ENCODE results near the gene CEACAM7.

CEACAM7 gene

DNA sequence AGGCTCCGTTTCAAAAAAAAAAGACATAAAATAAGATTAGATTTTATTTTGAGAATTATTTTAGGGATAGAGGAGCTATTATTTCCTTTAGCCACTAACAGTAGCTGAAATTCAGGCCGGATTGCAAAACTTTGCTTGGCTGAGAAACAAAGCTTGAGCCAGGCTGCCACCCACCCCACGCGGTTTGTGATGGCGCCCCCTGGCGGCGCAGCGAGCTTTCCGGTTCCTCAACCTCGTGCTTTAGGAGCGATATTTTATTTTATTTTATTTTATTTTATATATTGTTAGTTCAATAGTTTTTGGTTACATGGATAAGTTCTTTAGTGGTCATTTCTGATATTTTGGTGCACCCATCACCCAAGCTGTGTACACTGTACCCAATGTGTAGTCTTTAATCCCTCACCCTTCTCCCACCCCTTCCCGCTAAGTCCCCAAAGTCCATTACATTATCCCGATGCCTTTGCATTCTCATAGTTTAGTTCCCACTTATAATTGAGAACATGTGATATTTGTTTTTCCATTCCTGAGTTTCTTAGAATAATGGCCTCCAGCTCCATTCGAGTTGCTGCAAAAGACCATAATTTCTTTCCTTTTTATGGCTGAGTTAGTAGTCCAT, 41.4 kb downstream of the CEACAM7 start:
- peak; percentile 57 to 64 for DNase-seq

DNA sequence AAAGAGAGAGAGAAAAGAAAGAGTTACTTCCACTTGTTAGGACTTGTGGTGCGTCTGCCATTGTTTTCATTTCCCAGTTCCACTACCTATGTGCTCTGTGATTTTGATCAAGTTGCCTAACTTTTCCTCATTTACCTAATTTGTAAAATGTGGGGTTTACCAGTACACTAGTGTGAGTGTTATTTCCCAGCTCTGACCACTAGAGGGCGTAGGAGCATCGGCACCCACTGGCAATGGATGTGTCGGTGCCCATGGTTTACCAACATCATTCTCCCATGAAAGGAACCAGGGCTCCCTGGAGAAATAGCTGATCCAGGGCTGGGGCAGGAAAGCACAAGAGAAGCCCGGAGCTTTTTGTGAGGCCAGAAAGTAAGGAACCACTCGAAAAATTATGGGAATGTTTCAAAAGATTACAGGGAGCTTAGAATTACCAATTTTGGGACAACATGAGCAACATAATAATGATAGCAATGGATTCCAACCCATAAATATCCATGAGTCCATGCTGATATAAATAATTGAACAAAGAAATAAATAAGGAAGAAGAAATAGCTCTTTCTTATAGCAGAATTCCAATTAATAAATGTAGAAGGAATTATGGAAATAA, 46.1 kb downstream of the CEACAM7 start:
- DNase-seq = peak; percentile 53 to 56

DNA sequence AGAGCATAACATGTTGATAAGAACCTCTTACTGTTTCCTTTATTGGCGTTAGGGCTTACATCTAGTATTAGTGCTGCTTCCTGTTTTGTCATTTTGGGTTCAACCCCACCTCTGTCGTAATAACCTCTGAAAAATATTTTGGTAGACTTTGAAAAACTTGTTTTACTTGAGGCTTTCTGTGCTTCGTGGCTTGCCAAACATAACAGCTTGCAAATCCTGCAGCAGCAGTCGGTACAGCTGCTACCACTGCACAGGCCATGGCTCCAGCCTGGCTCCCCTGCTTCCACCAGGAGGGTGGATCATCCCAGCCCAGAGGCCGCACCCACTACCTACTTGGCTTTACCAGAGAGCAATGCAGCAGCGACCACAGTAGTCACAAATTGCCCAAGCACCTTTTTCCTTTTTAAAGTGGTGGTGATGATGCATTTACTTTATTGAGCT, 49.4 kb downstream of the CEACAM7 start:
- peak; percentile 82 to 90 for DNase-seq

DNA sequence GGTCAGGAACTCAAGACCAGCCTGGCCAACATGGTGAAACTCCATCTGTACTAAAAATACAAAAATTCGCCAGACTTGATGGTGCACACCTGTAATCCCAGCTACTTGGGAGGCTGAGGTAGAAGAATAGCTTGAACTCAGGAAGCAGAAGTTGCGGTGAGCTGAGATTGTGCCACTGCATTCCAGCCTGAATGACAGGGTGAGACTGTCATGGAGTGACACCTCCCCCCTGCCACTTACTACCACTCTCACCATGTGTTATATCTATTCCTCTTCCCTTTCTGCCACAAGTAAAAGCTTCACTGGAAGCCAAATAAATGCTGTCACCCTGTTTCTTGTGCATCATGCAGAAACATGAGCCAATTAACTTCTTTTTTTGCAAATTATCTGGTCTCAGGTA, 50.6 kb downstream of the CEACAM7 start:
- DNase-seq = peak; percentile 20 to 21

DNA sequence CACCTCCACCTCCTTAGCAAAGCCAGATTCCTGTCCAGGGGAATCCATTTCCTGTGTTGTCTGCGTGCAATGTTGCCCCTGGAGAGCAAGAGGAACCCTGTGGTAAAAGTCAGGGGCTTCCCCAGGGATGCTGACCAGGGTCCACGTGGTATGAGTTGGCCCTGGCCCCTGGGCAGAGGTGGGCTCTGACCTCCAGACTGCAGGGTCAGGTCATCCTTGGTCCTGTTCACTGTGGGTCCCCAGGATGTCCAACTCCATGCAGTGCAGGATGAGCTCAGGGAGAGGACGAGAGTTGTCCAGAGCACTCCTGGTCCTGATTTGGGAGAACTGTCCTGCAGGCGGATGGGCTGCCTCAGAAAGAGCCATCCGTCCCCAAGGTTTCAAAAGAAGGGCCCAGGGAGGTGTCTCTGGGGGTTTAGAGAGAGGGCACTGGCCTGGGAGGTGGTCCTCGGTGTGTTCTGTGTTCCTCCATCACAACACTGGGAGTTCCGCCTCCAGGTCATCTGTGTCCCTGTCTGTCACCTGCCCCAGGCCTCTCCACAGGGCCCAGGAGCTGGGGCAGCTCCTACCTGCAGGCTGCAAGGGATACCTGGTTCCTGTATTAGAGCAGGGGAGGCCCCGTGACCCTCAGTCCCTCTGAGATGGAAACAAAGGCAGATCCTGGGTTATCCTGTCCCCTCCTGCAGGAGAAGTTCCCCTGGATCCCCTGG, 59.9 kb downstream of the CEACAM7 start:
- DNase-seq = no peak

DNA sequence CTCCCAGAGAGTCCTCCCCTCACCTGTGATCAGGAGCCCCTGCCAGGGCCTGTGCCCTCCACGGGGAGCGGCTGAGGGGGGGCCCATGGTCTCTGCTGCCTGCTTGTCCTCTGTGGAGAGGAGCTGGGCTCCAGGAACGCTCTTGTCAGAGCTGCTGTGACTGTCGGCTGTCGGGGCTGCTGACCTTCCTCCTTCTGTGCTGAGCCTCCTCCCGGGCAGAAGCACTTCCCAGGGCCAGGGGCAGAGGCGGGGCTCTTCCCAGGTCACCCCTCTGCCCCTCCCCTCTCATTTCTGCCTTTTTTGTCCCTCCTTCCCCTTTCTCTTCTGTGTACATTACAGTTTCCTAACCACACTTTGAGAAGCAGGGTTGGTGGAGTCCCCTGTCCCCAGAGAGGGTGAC, 61.2 kb downstream of the CEACAM7 start, which contains the start of gene CEACAM4:
Gene CEACAM4 (minus strand): TSS at position 198 of the 400 bp plus-strand sequence. CDS start 111 bp downstream, at position 87.
- peak; percentile 88 to 93 for DNase-seq

DNA sequence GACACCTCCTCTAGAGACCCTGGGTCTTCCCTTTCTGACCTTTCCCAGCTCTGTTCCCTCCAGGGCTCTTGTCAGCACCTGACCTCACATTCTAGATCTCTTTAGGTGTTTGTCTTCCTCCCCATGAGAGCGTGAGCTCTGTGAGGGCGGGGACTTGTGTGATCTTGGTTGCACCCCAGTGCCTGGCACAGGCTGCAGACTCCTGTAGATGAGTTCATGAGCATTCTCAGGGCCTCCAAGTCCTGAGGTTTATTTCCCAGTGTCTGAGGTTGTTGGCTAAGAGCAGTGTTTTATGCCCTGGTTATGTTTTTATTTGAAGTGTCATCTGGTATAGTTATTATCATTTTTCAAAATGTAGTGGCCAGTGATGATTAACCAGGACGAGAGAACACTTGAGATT, 61.8 kb downstream of the CEACAM7 start:
- DNase-seq = no peak

DNA sequence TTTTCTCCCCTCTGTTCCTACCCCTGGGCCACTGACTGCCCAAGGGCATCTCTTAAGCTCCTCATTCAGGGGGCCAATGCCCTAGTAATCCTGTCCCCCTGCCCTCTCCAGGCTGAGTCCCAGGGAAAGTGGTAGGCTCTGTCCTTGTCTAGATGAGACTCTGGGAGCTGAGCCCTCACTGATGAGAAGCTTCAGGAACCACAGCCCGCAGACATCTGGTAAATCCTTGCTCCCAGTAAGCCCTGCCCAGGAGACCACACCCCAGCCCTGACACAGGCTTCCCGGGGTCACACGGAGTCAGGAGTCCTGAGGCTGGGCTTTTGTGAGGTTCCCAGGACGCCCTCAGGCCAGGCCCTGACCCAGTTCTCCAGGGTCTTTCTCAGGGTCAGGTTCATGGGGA, 63.1 kb downstream of the CEACAM7 start:
- DNase-seq = no peak

DNA sequence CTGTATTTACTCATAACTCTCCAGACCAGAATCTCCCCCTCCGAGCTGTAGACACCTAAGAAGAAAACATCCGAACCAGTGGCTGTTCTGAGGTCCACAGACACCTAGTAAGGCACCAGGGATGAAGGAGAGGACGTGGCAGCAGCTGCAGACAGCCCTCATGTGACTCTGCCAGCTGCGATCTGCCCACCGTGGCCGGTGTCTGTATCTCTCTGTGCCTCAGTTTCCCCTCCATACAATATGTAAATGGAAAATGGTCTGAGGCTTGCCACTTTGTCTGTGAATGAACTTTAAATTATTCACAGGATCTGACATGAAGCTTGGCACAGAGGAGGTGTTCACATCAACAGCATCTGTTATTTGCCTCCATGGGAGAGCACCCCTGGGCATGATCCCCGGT, 63.6 kb downstream of the CEACAM7 start:
- no peak for DNase-seq

DNA sequence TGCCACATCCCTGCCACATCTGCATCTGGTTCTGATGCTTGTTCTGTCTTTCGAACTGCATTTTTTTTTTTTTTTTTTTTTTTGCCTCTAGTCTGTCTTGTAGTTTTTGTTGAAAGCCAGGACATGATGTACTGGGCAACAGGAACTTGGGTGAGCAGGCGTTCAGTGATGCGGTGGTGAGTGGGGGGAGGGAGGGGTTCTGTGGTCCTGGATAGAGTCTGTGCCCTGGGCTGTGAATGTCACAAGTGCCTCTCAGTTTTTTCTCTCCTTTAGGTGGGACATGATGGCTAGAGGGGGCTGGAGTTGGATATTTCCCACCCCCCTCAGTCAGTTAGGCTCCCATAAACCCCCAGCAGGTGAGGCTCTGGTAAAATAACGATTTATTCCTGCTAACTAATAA, 64.7 kb downstream of the CEACAM7 start:
- DNase-seq = no peak

All from AML-193 (cell line).